GM19099 (cell line): ENCODE results near the gene SEMA3A.

Experiments
- POLR2A ChIP-seq: IDR thresholded peaks from 3 replicates; pipeline ENCODE4 v1.6.1; 2011; ENCODE audit warnings: low read depth; ENCODE audit not compliant: insufficient read length; ENCODE audit errors: extremely low read depth

SEMA3A gene

GRCh38 chr7:84042110-84042539 is 152.5 kb downstream of the SEMA3A start:
- no peak for TF ChIP-seq POLR2A

GRCh38 chr7:84041649-84042048 is 152.9 kb downstream of the SEMA3A start:
- TF ChIP-seq POLR2A = no peak

- TF ChIP-seq POLR2A = no peak
These were observed 154.2 kb downstream of the SEMA3A start for GRCh38 chr7:84040355-84040754.

DNA sequence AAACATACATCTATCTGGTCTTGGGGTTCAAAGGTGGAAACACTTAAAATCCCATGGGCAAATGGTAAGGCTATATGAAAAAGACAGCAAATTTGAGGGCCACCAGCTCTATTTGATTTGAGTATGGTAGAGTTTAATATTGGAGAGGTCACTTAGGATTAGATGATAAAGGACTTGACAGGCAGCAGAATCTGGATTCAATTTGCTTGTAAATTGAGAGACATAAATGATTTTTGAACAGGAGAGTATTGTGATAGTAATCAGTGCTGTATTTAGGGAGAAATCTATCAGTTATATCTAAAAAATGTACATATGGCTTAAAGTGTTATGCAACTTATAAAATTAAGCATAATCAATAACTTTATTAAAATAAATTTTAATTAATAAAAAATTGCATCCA is 155.2 kb downstream of the SEMA3A start:
- no peak for TF ChIP-seq POLR2A

- no peak for TF ChIP-seq POLR2A
These were observed 166.9 kb downstream of the SEMA3A start for GRCh38 chr7:84027678-84028077.

- TF ChIP-seq POLR2A = no peak
These were observed 169.2 kb downstream of the SEMA3A start for GRCh38 chr7:84025332-84025927.

- no peak for TF ChIP-seq POLR2A
These were observed 171.8 kb downstream of the SEMA3A start for GRCh38 chr7:84022684-84023308.

- no peak for TF ChIP-seq POLR2A
These were observed 172.6 kb downstream of the SEMA3A start for GRCh38 chr7:84022009-84022408.

- no peak for TF ChIP-seq POLR2A
These were observed 173.2 kb downstream of the SEMA3A start for GRCh38 chr7:84021292-84021908.

DNA sequence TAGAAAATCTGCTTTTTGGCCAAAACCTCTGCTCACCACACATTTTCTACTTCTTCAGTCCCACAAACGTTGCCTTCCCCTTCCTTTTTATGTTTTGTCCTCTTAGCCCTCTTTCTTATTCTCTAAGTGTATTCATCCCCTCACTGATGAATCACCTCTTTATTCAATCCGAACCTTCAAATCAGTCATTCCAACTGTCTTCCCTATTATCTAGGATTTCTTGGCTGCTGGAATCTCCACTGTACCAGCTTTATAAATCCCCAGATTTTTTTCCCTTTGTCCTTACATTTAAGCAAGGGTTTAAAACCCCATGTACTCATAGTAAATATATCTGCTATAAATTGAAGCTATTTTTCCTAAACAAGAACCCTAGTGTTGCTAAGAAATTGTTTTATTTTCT is 176.9 kb downstream of the SEMA3A start:
- no peak for TF ChIP-seq POLR2A

- TF ChIP-seq POLR2A = no peak
These were observed 180.9 kb downstream of the SEMA3A start for GRCh38 chr7:84013616-84014240.

DNA sequence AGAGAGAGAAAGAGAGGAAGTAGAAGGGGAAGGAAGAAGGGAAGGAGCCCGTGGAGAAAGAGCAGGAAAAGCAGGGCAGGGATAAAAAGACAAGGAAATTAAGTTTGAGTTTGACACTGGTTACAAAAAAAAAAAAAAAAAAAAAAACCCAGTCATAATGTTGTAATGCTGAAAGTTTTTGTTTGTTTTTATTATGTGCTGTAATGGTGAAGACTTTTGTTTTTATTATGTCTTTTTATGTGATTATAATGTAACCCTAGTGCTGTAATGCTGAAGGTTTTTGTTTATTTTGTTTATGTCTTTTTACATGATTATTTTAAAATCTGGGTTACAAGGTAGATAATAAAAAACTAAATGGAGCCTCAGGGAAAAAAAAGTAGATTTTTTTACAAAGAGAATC is 184.8 kb downstream of the SEMA3A start:
- no peak for TF ChIP-seq POLR2A

GRCh38 chr7:84009051-84009450 is 185.5 kb downstream of the SEMA3A start:
- TF ChIP-seq POLR2A = no peak

- no peak for TF ChIP-seq POLR2A
These were observed 191.4 kb downstream of the SEMA3A start for GRCh38 chr7:84003191-84003590.

DNA sequence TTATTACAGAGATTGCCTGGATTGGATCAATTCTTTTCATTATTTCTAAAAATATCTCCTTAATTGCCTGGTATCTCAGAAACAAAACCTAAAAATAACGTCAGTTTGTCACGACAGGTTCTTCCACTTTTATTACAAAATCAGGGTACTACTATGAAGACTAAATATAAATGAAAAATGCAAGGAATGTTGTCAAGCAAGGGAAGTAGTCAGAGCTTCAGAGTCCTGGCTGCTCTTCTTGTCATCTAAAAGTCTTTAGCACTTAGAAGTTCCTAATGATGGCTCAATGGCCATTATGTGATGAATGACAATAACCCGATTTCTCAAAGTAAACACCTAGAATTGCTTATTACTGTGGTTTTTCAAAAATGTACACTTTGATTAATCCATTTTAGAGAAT is 192.2 kb downstream of the SEMA3A start:
- no peak for TF ChIP-seq POLR2A

- TF ChIP-seq POLR2A = no peak
These were observed 197.7 kb downstream of the SEMA3A start for GRCh38 chr7:83996879-83997278.
